ENCODE data around the gene MAGI2. TPM values are rescaled to one million over a fixed set of nuclear protein-coding genes. Genes with fewer than 3 reads are reported as not detected.

Gene MAGI2
- total RNA-seq, 1 experiment from 2014 or later: 0.07 TPM

- BruUV-seq (replicated peaks): no TSS peak
- CTCF ChIA-PET: interaction anchor here (0.6 kb wide), 1 partner anchor 151 kb away, joined by 3 read pairs; no protein-coding TSS in a partner anchor
- TF ChIP-seq CTCF (IDR thresholded peaks at IDR 0.05; ENCODE audit: unreplicated experiment): no peak
These were observed 226.4 kb downstream of the MAGI2 start for GRCh38 chr7:79227044-79227443.

GRCh38 chr7:79221211-79221610 is 232.3 kb downstream of the MAGI2 start:
- intact Hi-C loops (cut with micrococcal nuclease): no loop called here
- ChIA-PET CTCF (no interaction called here), POLR2A (no interaction called here)
- BruUV-seq (replicated peaks): no TSS peak
- Mint-ChIP-seq H3K4me1 (ENCODE audit: insufficient read depth, unreplicated experiment) (no peaks in the 10 kb centered on the region), H3K27me3 (ENCODE audit: insufficient read depth, unreplicated experiment) (peaks cover 75% of the 10 kb centered on the region), H3K27ac (ENCODE audit: low read depth, unreplicated experiment) (no peak overlapping the region), H3K36me3 (ENCODE audit: insufficient read depth, unreplicated experiment) (no peaks in the 10 kb centered on the region), H3K4me3 (ENCODE audit: unreplicated experiment) (no peak overlapping the region), H3K9me3 (ENCODE audit: unreplicated experiment) (no peaks in the 10 kb centered on the region)
- DNase-seq (ENCODE audit: unreplicated experiment): no peak
- no peak for TF ChIP-seq CTCF (IDR thresholded peaks at IDR 0.05; ENCODE audit: unreplicated experiment)

More at GRCh38 chr7:79227044-79227443, 226.4 kb downstream of the MAGI2 start:
- POLR2A ChIA-PET: no interaction called here
- H3K4me3 Mint-ChIP-seq (ENCODE audit: unreplicated experiment): no peak overlapping the region
- H3K36me3 Mint-ChIP-seq (ENCODE audit: insufficient read depth, unreplicated experiment): no peaks in the 10 kb centered on the region
- H3K27me3 Mint-ChIP-seq (ENCODE audit: insufficient read depth, unreplicated experiment): peaks cover 44% of the 10 kb centered on the region
- intact Hi-C loops (cut with micrococcal nuclease): no loop called here
- H3K9me3 Mint-ChIP-seq (ENCODE audit: unreplicated experiment): no peaks in the 10 kb centered on the region
- no peak overlapping the region for H3K27ac Mint-ChIP-seq (ENCODE audit: low read depth, unreplicated experiment)
- H3K4me1 Mint-ChIP-seq (ENCODE audit: insufficient read depth, unreplicated experiment): no peaks in the 10 kb centered on the region
- DNase-seq (ENCODE audit: unreplicated experiment): no peak

- DNase-seq (ENCODE audit: unreplicated experiment): no peak
- intact Hi-C loops (cut with micrococcal nuclease): no loop called here
- Mint-ChIP-seq H3K27ac (ENCODE audit: low read depth, unreplicated experiment) (no peak overlapping the region), H3K27me3 (ENCODE audit: insufficient read depth, unreplicated experiment) (peaks cover 85% of the 10 kb centered on the region), H3K4me3 (ENCODE audit: unreplicated experiment) (no peak overlapping the region), H3K36me3 (ENCODE audit: insufficient read depth, unreplicated experiment) (no peaks in the 10 kb centered on the region), H3K4me1 (ENCODE audit: insufficient read depth, unreplicated experiment) (no peaks in the 10 kb centered on the region), H3K9me3 (ENCODE audit: unreplicated experiment) (no peaks in the 10 kb centered on the region)
- no TSS peak for BruUV-seq (replicated peaks)
- ChIA-PET CTCF (no interaction called here), POLR2A (interaction anchor here (0.5 kb wide), 1 partner anchor 10 kb away, joined by 3 read pairs; no protein-coding TSS in a partner anchor)
- no peak for TF ChIP-seq CTCF (IDR thresholded peaks at IDR 0.05; ENCODE audit: unreplicated experiment)
These were observed 235.4 kb downstream of the MAGI2 start for GRCh38 chr7:79217976-79218626.

- ChIA-PET POLR2A (no interaction called here), CTCF (no interaction called here)
- intact Hi-C loops (cut with micrococcal nuclease): no loop called here
- no TSS peak for BruUV-seq (replicated peaks)
- no peak for TF ChIP-seq CTCF (IDR thresholded peaks at IDR 0.05; ENCODE audit: unreplicated experiment)
- no peaks in the 10 kb centered on the region for H3K36me3 Mint-ChIP-seq (ENCODE audit: insufficient read depth, unreplicated experiment)
- no peak overlapping the region for H3K27ac Mint-ChIP-seq (ENCODE audit: low read depth, unreplicated experiment)
- peaks cover 87% of the 10 kb centered on the region for H3K27me3 Mint-ChIP-seq (ENCODE audit: insufficient read depth, unreplicated experiment)
- H3K4me1 Mint-ChIP-seq (ENCODE audit: insufficient read depth, unreplicated experiment): no peaks in the 10 kb centered on the region
- no peaks in the 10 kb centered on the region for H3K9me3 Mint-ChIP-seq (ENCODE audit: unreplicated experiment)
- no peak overlapping the region for H3K4me3 Mint-ChIP-seq (ENCODE audit: unreplicated experiment)
- no peak for DNase-seq (ENCODE audit: unreplicated experiment)
These were observed 236.0 kb downstream of the MAGI2 start for GRCh38 chr7:79217468-79217867.

All from MCF 10A (cell line).